Natural killer cell (primary cell): Measurements from ENCODE around the gene OGT. TPM values are rescaled to one million over a fixed set of nuclear protein-coding genes. Genes with fewer than 3 reads are reported as not detected.
"Not testable (repeated sequence)": the region's sequence is repeated elsewhere in the genome, so short reads cannot be mapped to it uniquely, and the experiment has no call there.

Experiments
- ATAC-seq, 3 donors: fragments of 150-1000 bp in 2 of 3; fragments of 200-7000 bp in 1 of 3; cut with Tn5 transposase; 1 replicate in 1 of 3; 2 replicates in 2 of 3; pipeline ENCODE4 v1.10.0; 2021; ENCODE audit warnings: mild to moderate bottlenecking in 2 of 3, moderate library complexity in 2 of 3
- DNase-seq, 2 donors: peaks; one replicate each; pipeline versions ENCODE4 v3.0.0 to v3.0.0-alpha.2; 2013 to 2021; ENCODE audit warnings: mixed read lengths in 1 of 2
- H3K27ac ChIP-seq: one replicate; pipeline ENCODE4 v1.5.1; 2013; ENCODE audit warnings: mild to moderate bottlenecking, low read length
- H3K27me3 ChIP-seq: one replicate; pipeline ENCODE4 v1.6.1; 2013; ENCODE audit warnings: low read length; ENCODE audit not compliant: control insufficient read depth, insufficient read depth
- H3K36me3 ChIP-seq: one replicate; pipeline ENCODE4 v1.6.1; 2013; ENCODE audit warnings: low read length; ENCODE audit not compliant: control insufficient read depth, insufficient read depth
- H3K4me1 ChIP-seq: one replicate; pipeline ENCODE4 v1.6.1; 2013; ENCODE audit warnings: low read length; ENCODE audit not compliant: control insufficient read depth, insufficient read depth
- H3K4me3 ChIP-seq: one replicate; pipeline ENCODE4 v1.5.1; 2013; ENCODE audit warnings: low read length
- H3K9me3 ChIP-seq: one replicate; pipeline ENCODE4 v1.6.1; 2013; ENCODE audit warnings: low read length; ENCODE audit not compliant: control insufficient read depth, insufficient read depth
- H3K27ac Mint-ChIP-seq, 2 donors: one replicate each; pipeline ENCODE4 v1.8.0; 2022; ENCODE audit warnings: mild to moderate bottlenecking in 2 of 2, mixed read lengths in 2 of 2, moderate library complexity in 1 of 2
- H3K27me3 Mint-ChIP-seq, 2 donors: one replicate each; pipeline ENCODE4 v1.8.0; 2022; ENCODE audit warnings: low read depth in 2 of 2, mixed read lengths in 2 of 2
- H3K36me3 Mint-ChIP-seq: one replicate; pipeline ENCODE4 v1.8.0; 2022; ENCODE audit warnings: mixed read lengths
- H3K4me1 Mint-ChIP-seq, 2 donors: one replicate each; pipeline ENCODE4 v1.8.0; 2022; ENCODE audit warnings: mixed read lengths in 2 of 2
- H3K4me3 Mint-ChIP-seq: one replicate; pipeline ENCODE4 v1.8.0; 2022; ENCODE audit warnings: mild to moderate bottlenecking, moderate library complexity, mixed read lengths
- H3K9me3 Mint-ChIP-seq, 2 donors: one replicate each; pipeline ENCODE4 v1.8.0; 2022; ENCODE audit warnings: mixed read lengths in 2 of 2
- whole genome bisulfite sequencing: methylation state at CpG from one replicate; pipeline ENCODE4 v1.1.7; 2013; ENCODE audit warnings: missing lambda C conversion rate; ENCODE audit not compliant: insufficient coverage; 5-methylcytosine and 5-hydroxymethylcytosine counted together
- intact Hi-C: fragments of 100-400 bp; cut with micrococcal nuclease; formaldehyde crosslinking; loops from one replicate; pipeline ENCODE4 v1.14.2; 2022
- total RNA-seq, 4 donors: library from RNA; stranded (reverse); fragments of 120-200 nt in 1 of 4; gene quantifications; one replicate each; pipeline versions ENCODE4 v1.2.3 to v1.2.4, GENCODE V29; 2013 to 2022
- TF ChIP-seq, protein P1 (sequence below): fragments of 200-600 bp; IDR thresholded peaks from one replicate; pipeline ENCODE4 v1.8.0; 2022; ENCODE audit warnings: antibody characterized with exemption

The OGT gene
- total RNA-seq, 3 donors from 2014 or later (not counting 1 experiment from before 2014, with no cell fraction given): 489 to 721 (median 542) TPM

DNA sequence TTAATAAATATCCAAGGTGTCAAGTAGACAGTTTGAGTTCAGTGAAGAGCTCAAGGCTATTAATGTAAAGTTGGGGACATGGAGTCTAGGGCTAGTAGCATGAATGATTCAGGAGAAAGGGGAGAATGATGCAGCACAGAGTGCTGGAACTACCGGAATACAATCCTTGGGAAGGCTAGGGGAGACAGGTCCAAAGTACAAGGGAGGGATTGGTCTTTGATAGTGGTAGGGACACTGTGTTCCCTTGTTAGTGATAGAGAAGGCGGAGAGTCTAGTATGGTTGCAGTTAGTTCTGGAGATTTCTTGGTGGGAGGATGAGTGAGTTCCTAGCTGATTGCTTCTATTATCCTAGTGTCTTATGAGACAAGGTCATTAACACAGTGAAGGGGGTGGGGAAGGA, 54.0 kb downstream of the OGT start:
- Mint-ChIP-seq H3K4me3 (no peak overlapping the region), H3K4me1 (no peaks in the 10 kb centered on the region), H3K27me3 (no peaks in the 10 kb centered on the region), H3K9me3 (no peaks in the 10 kb centered on the region), H3K36me3 (no peaks in the 10 kb centered on the region), H3K27ac (peak overlapping the region in 1 of 2 donors; percentile 69)
- Histone ChIP-seq H3K27me3 (no peaks in the 10 kb centered on the region), H3K4me1 (no peaks in the 10 kb centered on the region), H3K4me3 (no peak overlapping the region), H3K9me3 (no peaks in the 10 kb centered on the region), H3K36me3 (no peaks in the 10 kb centered on the region), H3K27ac (no peak overlapping the region)
- DNase-seq (no peak), ATAC-seq (no peak)
- intact Hi-C loops: no loop called here
- TF ChIP-seq, protein P1, sequence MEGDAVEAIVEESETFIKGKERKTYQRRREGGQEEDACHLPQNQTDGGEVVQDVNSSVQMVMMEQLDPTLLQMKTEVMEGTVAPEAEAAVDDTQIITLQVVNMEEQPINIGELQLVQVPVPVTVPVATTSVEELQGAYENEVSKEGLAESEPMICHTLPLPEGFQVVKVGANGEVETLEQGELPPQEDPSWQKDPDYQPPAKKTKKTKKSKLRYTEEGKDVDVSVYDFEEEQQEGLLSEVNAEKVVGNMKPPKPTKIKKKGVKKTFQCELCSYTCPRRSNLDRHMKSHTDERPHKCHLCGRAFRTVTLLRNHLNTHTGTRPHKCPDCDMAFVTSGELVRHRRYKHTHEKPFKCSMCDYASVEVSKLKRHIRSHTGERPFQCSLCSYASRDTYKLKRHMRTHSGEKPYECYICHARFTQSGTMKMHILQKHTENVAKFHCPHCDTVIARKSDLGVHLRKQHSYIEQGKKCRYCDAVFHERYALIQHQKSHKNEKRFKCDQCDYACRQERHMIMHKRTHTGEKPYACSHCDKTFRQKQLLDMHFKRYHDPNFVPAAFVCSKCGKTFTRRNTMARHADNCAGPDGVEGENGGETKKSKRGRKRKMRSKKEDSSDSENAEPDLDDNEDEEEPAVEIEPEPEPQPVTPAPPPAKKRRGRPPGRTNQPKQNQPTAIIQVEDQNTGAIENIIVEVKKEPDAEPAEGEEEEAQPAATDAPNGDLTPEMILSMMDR: no peak
- 98% methylated on average over 2 of the region's 2 CpGs for WGBS

DNA sequence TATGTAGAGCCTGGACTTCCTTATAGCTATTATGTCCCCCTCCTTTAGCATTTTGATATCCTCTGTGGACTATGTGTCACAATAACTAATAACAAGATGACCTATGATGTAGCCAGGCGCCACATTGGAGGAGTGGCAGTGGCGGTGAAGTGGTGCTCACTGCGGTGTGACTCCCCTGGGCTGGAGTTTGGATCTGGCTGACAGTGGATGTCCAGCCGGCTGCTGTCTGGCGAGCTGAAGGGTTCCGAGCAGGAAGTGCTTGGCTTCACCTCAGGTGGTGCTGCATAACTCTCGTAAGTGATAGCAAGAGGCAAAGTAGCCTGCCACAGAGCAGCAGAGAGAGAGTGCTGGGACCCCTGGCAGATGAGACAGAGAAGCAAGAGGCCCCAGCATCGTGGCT, 60.3 kb downstream of the OGT start:
- H3K4me3 Mint-ChIP-seq, H3K36me3 ChIP-seq, H3K9me3 ChIP-seq, H3K4me1 ChIP-seq, H3K36me3 Mint-ChIP-seq, ATAC-seq, DNase-seq, H3K9me3 Mint-ChIP-seq, H3K27ac Mint-ChIP-seq, H3K27me3 Mint-ChIP-seq, H3K4me3 ChIP-seq, H3K27ac ChIP-seq, H3K27me3 ChIP-seq, intact Hi-C loops, H3K4me1 Mint-ChIP-seq: not testable (repeated sequence)
- WGBS: no CpG with 5 or more reads among the region's 8 CpGs

DNA sequence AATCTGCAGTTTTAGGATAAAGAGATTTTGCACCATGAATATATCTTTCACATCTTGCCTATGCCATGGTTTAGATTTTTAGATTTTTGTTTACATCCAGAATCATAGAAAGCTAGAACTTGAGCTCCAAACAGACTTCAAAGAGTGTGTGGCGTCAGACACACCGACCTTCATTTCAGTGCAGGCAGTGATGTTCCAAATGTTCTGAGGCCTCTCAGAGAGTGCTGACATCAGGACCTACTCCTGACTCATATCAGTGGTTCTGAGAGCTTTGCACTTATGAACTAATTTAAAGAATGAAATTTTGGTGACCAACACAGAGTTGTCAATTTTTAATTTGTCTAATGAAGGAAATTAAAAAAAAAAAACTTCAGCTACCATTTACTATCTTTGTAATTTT, 67.1 kb downstream of the OGT start:
- no peak overlapping the region for H3K4me3 ChIP-seq
- H3K27me3 ChIP-seq: no peaks in the 10 kb centered on the region
- H3K4me1 ChIP-seq: peaks cover 5% of the 10 kb centered on the region
- intact Hi-C loops: no loop called here
- H3K4me1 Mint-ChIP-seq: peaks cover 5% of the 10 kb centered on the region in 2 donors
- H3K36me3 Mint-ChIP-seq: peaks cover 7% of the 10 kb centered on the region
- no peaks in the 10 kb centered on the region for H3K9me3 ChIP-seq
- peaks cover 26% of the 10 kb centered on the region for H3K36me3 ChIP-seq
- 94% methylated on average over 2 of the region's 2 CpGs for WGBS
- ATAC-seq (no peak), DNase-seq (peak in 1 of 2 donors; percentile 28)
- H3K27ac Mint-ChIP-seq: no peak overlapping the region
- H3K27ac ChIP-seq: no peak overlapping the region
- no peak overlapping the region for H3K4me3 Mint-ChIP-seq
- TF ChIP-seq, protein P1: no peak
- H3K27me3 Mint-ChIP-seq: peaks cover 0 to 17% of the 10 kb centered on the region in 2 donors
- H3K9me3 Mint-ChIP-seq: no peaks in the 10 kb centered on the region

DNA sequence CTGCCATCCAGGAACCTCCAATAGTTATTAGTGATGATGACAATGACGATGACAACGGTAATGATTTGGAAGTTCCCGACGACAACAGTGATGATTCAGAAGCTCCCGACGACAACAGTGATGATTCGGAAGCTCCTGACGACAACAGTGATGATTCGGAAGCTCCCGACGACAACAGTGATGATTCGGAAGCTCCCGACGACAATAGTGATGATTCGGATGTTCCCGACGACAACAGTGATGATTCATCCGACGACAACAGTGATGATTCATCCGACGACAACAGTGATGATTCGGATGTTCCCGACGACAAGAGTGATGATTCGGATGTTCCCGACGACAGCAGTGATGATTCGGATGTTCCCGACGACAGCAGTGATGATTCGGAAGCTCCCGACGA, 70.7 kb downstream of the OGT start:
- peaks cover 0 to 17% of the 10 kb centered on the region in 2 donors for H3K27me3 Mint-ChIP-seq
- Histone ChIP-seq H3K27ac (no peak overlapping the region), H3K4me3 (no peak overlapping the region), H3K27me3 (no peaks in the 10 kb centered on the region), H3K36me3 (peaks cover 31% of the 10 kb centered on the region), H3K9me3 (no peaks in the 10 kb centered on the region), H3K4me1 (peaks cover 33% of the 10 kb centered on the region)
- peak overlapping the region in 1 of 2 donors; percentile 47 for H3K27ac Mint-ChIP-seq
- peaks cover 35 to 40% of the 10 kb centered on the region in 2 donors for H3K4me1 Mint-ChIP-seq
- no peaks in the 10 kb centered on the region for H3K9me3 Mint-ChIP-seq
- H3K36me3 Mint-ChIP-seq: peaks cover 7% of the 10 kb centered on the region
- 93% methylated on average over 28 of the region's 33 CpGs for WGBS
- intact Hi-C loops: no loop called here
- TF ChIP-seq, protein P1: no peak
- H3K4me3 Mint-ChIP-seq: no peak overlapping the region
- DNase-seq: no peak
- ATAC-seq: no peak
